HEK293 (cell line): Measurements from ENCODE around the gene SLC35G1.

ENCODE experiments used
- EGR2 ChIP-seq: fragments of 450-650 bp; formaldehyde crosslinking; IDR thresholded peaks from 2 replicates; pipeline ENCODE4 v1.5.1; 2016; ENCODE audit warnings: low read depth, missing biosample characterization, missing genetic modification characterization
- KLF9 ChIP-seq: fragments of 450-650 bp; formaldehyde crosslinking; IDR thresholded peaks from 2 replicates; pipeline ENCODE4 v1.5.1; 2016; ENCODE audit warnings: missing biosample characterization, missing genetic modification characterization, low read depth
- ZIC2 ChIP-seq: fragments of 450-650 bp; formaldehyde crosslinking; IDR thresholded peaks from 2 replicates; pipeline ENCODE4 v1.5.1; 2016; ENCODE audit warnings: missing biosample characterization, missing genetic modification characterization
- ZNF521 ChIP-seq: fragments of 450-650 bp; formaldehyde crosslinking; IDR thresholded peaks from 2 replicates; pipeline ENCODE4 v1.5.1; 2017; ENCODE audit warnings: missing biosample characterization, mild to moderate bottlenecking, missing genetic modification characterization
- ZNF629 ChIP-seq: fragments of 450-650 bp; formaldehyde crosslinking; IDR thresholded peaks from 2 replicates; pipeline ENCODE4 v1.5.1; 2017; ENCODE audit warnings: missing biosample characterization, missing genetic modification characterization
- ZNF843 ChIP-seq: fragments of 450-650 bp; formaldehyde crosslinking; IDR thresholded peaks from 2 replicates; pipeline ENCODE4 v1.5.1; 2016; ENCODE audit warnings: missing biosample characterization, missing genetic modification characterization
- ZSCAN30 ChIP-seq: fragments of 450-650 bp; IDR thresholded peaks from 2 replicates; pipeline ENCODE4 v1.5.1; 2018; ENCODE audit warnings: missing biosample characterization, mild to moderate bottlenecking, missing genetic modification characterization, moderate library complexity
- TF ChIP-seq, protein P1 (sequence below): fragments of 450-650 bp; formaldehyde crosslinking; IDR thresholded peaks from 2 replicates; pipeline ENCODE4 v1.5.1; 2016; ENCODE audit warnings: missing biosample characterization, missing genetic modification characterization
- TF ChIP-seq, protein P2 (sequence below): fragments of 450-650 bp; formaldehyde crosslinking; IDR thresholded peaks from 2 replicates; pipeline ENCODE4 v1.5.1; 2016; ENCODE audit warnings: missing biosample characterization, missing genetic modification characterization
- TF ChIP-seq, protein P3 (sequence below): fragments of 450-650 bp; formaldehyde crosslinking; IDR thresholded peaks from 2 replicates; pipeline ENCODE4 v1.5.1; 2016; ENCODE audit warnings: missing biosample characterization, missing genetic modification characterization

DNA sequence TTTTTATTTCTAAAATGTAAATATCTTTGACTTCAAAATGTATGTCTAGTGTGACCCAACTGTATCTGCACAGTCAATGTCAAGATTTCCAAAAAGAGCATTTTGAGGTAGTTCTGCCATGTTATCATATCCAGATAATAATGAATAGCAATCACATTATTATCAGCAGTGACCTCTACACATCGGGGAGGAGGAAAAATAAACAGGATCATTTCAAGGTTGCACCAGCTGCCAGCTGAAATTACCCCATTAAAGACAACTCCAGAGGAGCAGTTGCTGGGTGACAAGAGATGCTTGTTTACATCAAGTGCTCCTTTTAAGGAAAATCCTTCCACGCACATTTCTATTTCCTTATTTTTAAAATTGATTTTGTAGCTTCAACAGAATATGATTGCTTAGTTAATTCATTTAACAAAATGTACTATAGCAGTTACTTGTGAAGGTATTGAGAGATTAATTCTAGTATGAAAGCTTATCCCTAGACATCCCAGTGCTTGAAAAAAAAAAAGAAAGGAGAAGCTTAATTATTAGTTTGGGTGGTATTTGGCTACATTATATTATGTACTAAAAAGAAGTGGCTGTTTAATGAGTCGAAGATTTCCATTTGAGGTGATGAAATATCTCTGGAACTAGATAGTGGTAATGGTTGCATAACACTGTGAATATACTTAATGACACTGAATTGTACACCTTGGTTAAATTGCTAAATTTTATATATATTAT lies 19.3 kb upstream of the SLC35G1 start:
- TF ChIP-seq, protein P1, sequence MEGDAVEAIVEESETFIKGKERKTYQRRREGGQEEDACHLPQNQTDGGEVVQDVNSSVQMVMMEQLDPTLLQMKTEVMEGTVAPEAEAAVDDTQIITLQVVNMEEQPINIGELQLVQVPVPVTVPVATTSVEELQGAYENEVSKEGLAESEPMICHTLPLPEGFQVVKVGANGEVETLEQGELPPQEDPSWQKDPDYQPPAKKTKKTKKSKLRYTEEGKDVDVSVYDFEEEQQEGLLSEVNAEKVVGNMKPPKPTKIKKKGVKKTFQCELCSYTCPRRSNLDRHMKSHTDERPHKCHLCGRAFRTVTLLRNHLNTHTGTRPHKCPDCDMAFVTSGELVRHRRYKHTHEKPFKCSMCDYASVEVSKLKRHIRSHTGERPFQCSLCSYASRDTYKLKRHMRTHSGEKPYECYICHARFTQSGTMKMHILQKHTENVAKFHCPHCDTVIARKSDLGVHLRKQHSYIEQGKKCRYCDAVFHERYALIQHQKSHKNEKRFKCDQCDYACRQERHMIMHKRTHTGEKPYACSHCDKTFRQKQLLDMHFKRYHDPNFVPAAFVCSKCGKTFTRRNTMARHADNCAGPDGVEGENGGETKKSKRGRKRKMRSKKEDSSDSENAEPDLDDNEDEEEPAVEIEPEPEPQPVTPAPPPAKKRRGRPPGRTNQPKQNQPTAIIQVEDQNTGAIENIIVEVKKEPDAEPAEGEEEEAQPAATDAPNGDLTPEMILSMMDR (tag by site-specific recombination): no peak
- TF ChIP-seq KLF9 (tag by site-specific recombination) (no peak), ZIC2 (tag by site-specific recombination) (no peak), EGR2 (tag by site-specific recombination) (no peak), ZNF843 (tag by site-specific recombination) (no peak), ZSCAN30 (tag by site-specific recombination) (no peak), ZNF521 (tag by site-specific recombination) (no peak), ZNF629 (tag by site-specific recombination) (no peak)
- TF ChIP-seq, protein P2, sequence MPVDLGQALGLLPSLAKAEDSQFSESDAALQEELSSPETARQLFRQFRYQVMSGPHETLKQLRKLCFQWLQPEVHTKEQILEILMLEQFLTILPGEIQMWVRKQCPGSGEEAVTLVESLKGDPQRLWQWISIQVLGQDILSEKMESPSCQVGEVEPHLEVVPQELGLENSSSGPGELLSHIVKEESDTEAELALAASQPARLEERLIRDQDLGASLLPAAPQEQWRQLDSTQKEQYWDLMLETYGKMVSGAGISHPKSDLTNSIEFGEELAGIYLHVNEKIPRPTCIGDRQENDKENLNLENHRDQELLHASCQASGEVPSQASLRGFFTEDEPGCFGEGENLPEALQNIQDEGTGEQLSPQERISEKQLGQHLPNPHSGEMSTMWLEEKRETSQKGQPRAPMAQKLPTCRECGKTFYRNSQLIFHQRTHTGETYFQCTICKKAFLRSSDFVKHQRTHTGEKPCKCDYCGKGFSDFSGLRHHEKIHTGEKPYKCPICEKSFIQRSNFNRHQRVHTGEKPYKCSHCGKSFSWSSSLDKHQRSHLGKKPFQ (tag by site-specific recombination): no peak
- TF ChIP-seq, protein P3, sequence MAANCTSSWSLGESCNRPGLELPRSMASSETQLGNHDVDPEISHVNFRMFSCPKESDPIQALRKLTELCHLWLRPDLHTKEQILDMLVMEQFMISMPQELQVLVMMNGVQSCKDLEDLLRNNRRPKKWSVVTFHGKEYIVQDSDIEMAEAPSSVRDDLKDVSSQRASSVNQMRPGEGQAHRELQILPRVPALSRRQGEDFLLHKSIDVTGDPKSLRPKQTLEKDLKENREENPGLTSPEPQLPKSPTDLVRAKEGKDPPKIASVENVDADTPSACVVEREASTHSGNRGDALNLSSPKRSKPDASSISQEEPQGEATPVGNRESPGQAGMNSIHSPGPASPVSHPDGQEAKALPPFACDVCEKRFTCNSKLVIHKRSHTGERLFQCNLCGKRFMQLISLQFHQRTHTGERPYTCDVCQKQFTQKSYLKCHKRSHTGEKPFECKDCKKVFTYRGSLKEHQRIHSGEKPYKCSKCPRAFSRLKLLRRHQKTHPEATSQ (tag by site-specific recombination): no peak
